Thyroid gland (tissue), 4 donors: ENCODE results near the gene HM13. TPM values are rescaled to one million over a fixed set of nuclear protein-coding genes. Genes with fewer than 3 reads are reported as not detected.
"Not testable (repeated sequence)": the region's sequence is repeated elsewhere in the genome, so short reads cannot be mapped to it uniquely, and the experiment has no call there.

Source experiments
- DNase-seq, 2 donors: peaks; one replicate each; pipeline ENCODE4 v3.0.0-alpha.2; 2019
- H3K27ac ChIP-seq, 3 donors: fragments of 200-600 bp; sonication (generic); 1 replicate in 2 of 3; 2 replicates in 1 of 3; pipeline ENCODE4 v1.5.1; 2016 to 2019; ENCODE audit warnings: mild to moderate bottlenecking in 1 of 3, moderate library complexity in 1 of 3
- H3K27me3 ChIP-seq: fragments of 200-600 bp; sonication (generic); one replicate; pipeline ENCODE4 v1.5.1; 2019
- H3K36me3 ChIP-seq, 2 donors: fragments of 200-600 bp; sonication (generic); one replicate each; pipeline ENCODE4 v1.5.1; 2016 to 2019
- H3K4me1 ChIP-seq, 2 donors: fragments of 200-600 bp; sonication (generic); one replicate each; pipeline ENCODE4 v1.5.1; 2017 to 2019
- H3K4me3 ChIP-seq, 3 donors: fragments of 200-600 bp; sonication (generic); replicated peaks in 1 of 3; 1 replicate in 2 of 3; 2 replicates in 1 of 3; pipeline ENCODE4 v1.5.1; 2016; ENCODE audit warnings: mild to moderate bottlenecking in 1 of 3
- H3K9me3 ChIP-seq: fragments of 200-600 bp; sonication (generic); one replicate; pipeline ENCODE4 v1.5.1; 2017
- POLR2A ChIP-seq, 2 donors: fragments of 450-650 bp; IDR thresholded peaks; one replicate each; pipeline ENCODE4 v1.6.1; 2017; ENCODE audit warnings: antibody characterized with exemption in 2 of 2, mild to moderate bottlenecking in 2 of 2, moderate library complexity in 1 of 2
- WGBS, 2 donors: methylation state at CpG; one replicate each; pipeline ENCODE4 v1.1.5; 2017; 5-methylcytosine and 5-hydroxymethylcytosine counted together
- intact Hi-C: fragments of 100-400 bp; cut with DNase I; formaldehyde crosslinking; loops from one replicate; pipeline ENCODE4 v1.15.1; 2023
- total RNA-seq, 4 donors: library from RNA; depleted of rRNA; stranded (reverse); fragments of >200 nt; gene quantifications; one replicate each; pipeline ENCODE4 v1.2.3, GENCODE V29; 2016
- TF ChIP-seq, protein P1 (sequence below), 6 experiments: fragments of 200-600 bp in 3 of 6; fragments of 450-650 bp in 3 of 6; sonication (generic) in 3 of 6; IDR thresholded peaks; one replicate each; pipeline ENCODE4 v1.5.1; 2016 to 2019; ENCODE audit warnings: antibody characterized with exemption in 6 of 6, mild to moderate bottlenecking in 2 of 6, inconsistent platforms in 1 of 6, moderate library complexity in 1 of 6

Gene HM13
- total RNA-seq, 4 donors from 2014 or later, result 82.8 to 136 (median 111) TPM

DNA sequence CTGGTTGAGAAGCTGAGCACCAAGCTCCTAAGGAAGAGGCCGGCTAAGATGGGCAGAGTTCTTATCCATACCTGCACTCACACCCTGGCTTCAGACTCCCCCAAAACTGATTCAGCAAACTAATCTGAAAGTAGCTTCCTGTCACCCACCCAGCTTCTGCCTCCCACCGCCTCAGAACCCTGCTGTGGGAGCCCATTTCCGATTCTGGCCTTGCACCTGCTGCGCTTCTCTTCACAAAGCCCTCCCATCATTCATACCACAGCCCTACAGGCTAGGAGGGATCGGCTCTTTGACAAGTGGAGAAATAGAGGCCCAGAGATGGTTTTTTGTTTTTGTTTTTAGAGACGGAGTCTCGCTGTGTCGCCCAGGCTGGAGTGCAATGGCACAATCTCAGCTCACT, 28.7 kb downstream of the HM13 start:
- H3K4me1 ChIP-seq, result peaks cover 12 to 28% of the 10 kb centered on the region in 2 donors
- no peak for TF ChIP-seq POLR2A (IDR thresholded peaks at IDR 0.05)
- TF ChIP-seq, protein P1, sequence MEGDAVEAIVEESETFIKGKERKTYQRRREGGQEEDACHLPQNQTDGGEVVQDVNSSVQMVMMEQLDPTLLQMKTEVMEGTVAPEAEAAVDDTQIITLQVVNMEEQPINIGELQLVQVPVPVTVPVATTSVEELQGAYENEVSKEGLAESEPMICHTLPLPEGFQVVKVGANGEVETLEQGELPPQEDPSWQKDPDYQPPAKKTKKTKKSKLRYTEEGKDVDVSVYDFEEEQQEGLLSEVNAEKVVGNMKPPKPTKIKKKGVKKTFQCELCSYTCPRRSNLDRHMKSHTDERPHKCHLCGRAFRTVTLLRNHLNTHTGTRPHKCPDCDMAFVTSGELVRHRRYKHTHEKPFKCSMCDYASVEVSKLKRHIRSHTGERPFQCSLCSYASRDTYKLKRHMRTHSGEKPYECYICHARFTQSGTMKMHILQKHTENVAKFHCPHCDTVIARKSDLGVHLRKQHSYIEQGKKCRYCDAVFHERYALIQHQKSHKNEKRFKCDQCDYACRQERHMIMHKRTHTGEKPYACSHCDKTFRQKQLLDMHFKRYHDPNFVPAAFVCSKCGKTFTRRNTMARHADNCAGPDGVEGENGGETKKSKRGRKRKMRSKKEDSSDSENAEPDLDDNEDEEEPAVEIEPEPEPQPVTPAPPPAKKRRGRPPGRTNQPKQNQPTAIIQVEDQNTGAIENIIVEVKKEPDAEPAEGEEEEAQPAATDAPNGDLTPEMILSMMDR (IDR thresholded peaks at IDR 0.05), result no peak
- peaks cover 24 to 25% of the 10 kb centered on the region in 2 donors for H3K36me3 ChIP-seq
- no peaks in the 10 kb centered on the region for H3K9me3 ChIP-seq
- H3K4me3 ChIP-seq, result no peak overlapping the region
- no peaks in the 10 kb centered on the region for H3K27me3 ChIP-seq
- intact Hi-C loops, result no loop called here
- H3K27ac ChIP-seq, result peak overlapping the region in 1 of 3 donors; percentile 14
- WGBS, 2 donors, result 94 to 97% methylated on average over 8 of the region's 8 CpGs
- DNase-seq, result no peak

DNA sequence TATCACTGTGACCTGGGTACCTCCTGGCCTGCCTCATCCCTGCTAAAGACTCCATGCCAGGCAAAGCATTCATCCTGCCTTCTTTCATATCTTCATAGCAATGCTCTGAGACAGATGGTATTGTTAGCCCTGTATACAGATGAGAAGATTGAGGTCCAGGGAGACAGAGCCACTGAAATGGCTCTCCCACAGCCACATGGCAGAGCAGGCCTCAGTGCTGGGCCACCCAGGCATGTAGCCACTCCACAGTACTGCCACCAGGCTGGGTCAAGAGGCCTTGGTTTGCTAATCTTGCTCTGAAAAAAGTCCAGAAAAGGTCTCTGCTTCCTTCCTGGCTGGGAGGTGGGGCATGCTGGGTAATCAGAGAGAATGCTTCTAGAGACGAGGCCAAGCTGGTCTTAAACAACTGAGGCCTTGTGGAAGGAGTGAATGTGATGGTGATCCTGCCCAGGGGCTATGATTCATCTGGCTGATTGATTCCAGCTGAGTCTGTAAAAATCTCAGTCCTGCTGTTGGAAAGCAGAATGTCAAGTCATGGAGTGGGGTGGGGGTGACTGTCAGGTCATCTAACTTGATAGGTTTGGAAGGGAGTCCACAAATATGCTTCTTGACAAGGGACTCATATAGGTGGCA, 29.8 kb downstream of the HM13 start:
- TF ChIP-seq, protein P1 (IDR thresholded peaks at IDR 0.05), result no peak
- TF ChIP-seq POLR2A (IDR thresholded peaks at IDR 0.05), result no peak
- Histone ChIP-seq H3K27ac (peak overlapping the region; percentile 9 to 60 (median 47)), H3K9me3 (no peaks in the 10 kb centered on the region), H3K4me3 (no peak overlapping the region), H3K4me1 (peaks cover 18 to 28% of the 10 kb centered on the region in 2 donors), H3K27me3 (no peaks in the 10 kb centered on the region), H3K36me3 (peaks cover 14 to 20% of the 10 kb centered on the region in 2 donors)
- intact Hi-C loops, result no loop called here
- WGBS, 2 donors, result 88 to 93% methylated on average over 1 of the region's 1 CpG
- DNase-seq, result peak in 1 of 2 donors; percentile 41

DNA sequence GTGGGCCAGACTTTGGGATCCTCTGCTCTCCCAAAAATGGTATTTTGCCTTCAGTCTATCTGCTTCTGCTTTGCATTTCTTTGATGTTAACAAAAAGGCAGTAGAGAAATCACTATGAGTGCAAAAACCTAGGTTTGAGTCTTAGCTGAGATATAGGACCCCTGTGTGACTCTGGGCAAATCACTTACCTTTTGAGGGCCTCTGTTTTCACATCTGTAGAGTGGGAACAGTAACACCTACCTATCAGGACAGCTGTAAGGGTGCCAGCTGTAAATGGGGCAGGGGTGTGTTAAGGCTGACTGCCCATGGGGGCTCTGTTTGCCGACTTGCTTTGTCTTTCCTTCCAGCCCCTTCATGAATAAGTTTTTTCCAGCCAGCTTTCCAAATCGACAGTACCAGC, 30.4 kb downstream of the HM13 start:
- 73 to 78% methylated on average over 2 of the region's 2 CpGs for WGBS, 2 donors
- H3K27me3 ChIP-seq, result no peaks in the 10 kb centered on the region
- H3K9me3 ChIP-seq, result no peaks in the 10 kb centered on the region
- TF ChIP-seq POLR2A (IDR thresholded peaks at IDR 0.05), result no peak
- TF ChIP-seq, protein P1 (IDR thresholded peaks at IDR 0.05), result no peak
- no peak overlapping the region for H3K4me3 ChIP-seq
- intact Hi-C loops, result no loop called here
- H3K27ac ChIP-seq, result peak overlapping the region; percentile 9 to 60 (median 47)
- peaks cover 18 to 31% of the 10 kb centered on the region in 2 donors for H3K4me1 ChIP-seq
- H3K36me3 ChIP-seq, result peaks cover 14 to 21% of the 10 kb centered on the region in 2 donors
- DNase-seq, result no peak

DNA sequence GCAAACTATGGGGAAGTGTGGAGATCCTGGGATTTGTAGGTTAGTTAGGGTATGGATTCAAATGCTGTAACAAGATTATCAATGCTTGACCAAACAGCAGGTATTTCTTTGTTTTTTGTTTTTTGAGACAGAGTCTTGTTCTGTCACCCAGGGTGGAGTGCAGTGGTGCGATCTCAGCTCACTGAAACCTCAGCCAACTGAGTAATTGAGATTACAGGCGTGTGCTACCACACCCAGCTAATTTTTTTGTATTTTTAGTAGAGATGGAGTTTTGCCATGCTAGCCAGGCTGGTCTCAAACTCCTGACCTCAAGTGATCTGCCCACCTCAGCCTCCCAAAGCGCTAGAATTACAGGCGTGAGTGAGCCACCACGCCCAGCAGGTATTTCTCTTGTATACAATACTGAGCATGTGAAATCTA, 31.4 kb downstream of the HM13 start:
- H3K27ac ChIP-seq, result peak overlapping the region; percentile 53 to 74 (median 60)
- peaks cover 27 to 40% of the 10 kb centered on the region in 2 donors for H3K4me1 ChIP-seq
- H3K4me3 ChIP-seq, intact Hi-C loops, H3K27me3 ChIP-seq, H3K9me3 ChIP-seq: not testable (repeated sequence)
- peaks cover 8 to 23% of the 10 kb centered on the region in 2 donors for H3K36me3 ChIP-seq
- peak in 1 of 2 donors; percentile 44 for DNase-seq
- 62 to 69% methylated on average over 5 of the region's 5 CpGs for WGBS, 2 donors

DNA sequence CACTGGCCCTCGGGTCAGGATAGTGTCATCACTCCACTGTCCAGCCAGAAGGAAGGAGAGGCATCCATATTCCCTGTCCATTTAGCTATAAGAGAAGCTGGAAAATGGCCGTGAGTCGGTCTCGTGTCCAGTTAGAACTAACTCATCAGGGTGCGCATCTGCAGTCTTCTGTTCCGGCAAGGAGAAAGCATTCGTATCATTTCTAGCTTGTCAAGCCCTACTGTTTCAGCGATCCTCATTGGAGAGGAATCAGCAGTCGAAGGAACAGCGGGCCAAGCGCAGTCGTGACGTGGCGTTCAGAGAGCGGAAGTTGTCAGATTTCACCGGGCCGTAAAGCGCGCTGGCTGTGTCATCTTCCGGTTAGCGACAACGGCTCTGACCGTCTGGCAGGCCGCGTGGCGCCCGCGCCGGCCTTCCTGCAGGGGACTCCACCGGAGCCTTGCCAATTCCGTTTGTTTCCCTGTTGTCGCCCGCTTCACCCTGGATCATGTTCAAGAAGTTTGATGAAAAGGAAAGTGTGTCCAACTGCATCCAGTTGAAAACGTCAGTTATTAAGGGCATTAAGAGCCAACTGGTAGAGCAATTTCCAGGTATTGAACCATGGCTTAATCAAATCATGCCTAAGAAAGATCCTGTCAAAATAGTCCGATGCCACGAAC, 32.9 kb downstream of the HM13 start:
- intact Hi-C loops, result no loop called here
- TF ChIP-seq, protein P1 (IDR thresholded peaks at IDR 0.05), result peak in 2 of 6 experiments; percentile 13 to 26
- peak in 1 of 2 donors; percentile 74 for TF ChIP-seq POLR2A (IDR thresholded peaks at IDR 0.05)
- no peaks in the 10 kb centered on the region for H3K9me3 ChIP-seq
- peak overlapping the region; percentile 74 to 94 (median 89) for H3K27ac ChIP-seq
- WGBS, 2 donors, result 71 to 77% methylated on average over 34 to 36 of the region's 36 CpGs
- H3K27me3 ChIP-seq, result no peaks in the 10 kb centered on the region
- H3K36me3 ChIP-seq, result peaks cover 8 to 22% of the 10 kb centered on the region in 2 donors
- peak overlapping the region; percentile 1 to 51 (median 29) for H3K4me3 ChIP-seq
- peaks cover 39 to 55% of the 10 kb centered on the region in 2 donors for H3K4me1 ChIP-seq
- DNase-seq, result peak; percentile 81 to 83
